HG02938 (cell line): ENCODE measurements around the gene B4GALNT1.
"Not testable (repeated sequence)": the region's sequence is repeated elsewhere in the genome, so short reads cannot be mapped to it uniquely, and the experiment has no call there.

Source experiments
- ATAC-seq: cut with Tn5 transposase; IDR thresholded peaks from one replicate; pipeline ENCODE4 v1.9.1; 2021; ENCODE audit warnings: mild to moderate bottlenecking, moderate library complexity; ENCODE audit not compliant: unreplicated experiment

Gene B4GALNT1

DNA sequence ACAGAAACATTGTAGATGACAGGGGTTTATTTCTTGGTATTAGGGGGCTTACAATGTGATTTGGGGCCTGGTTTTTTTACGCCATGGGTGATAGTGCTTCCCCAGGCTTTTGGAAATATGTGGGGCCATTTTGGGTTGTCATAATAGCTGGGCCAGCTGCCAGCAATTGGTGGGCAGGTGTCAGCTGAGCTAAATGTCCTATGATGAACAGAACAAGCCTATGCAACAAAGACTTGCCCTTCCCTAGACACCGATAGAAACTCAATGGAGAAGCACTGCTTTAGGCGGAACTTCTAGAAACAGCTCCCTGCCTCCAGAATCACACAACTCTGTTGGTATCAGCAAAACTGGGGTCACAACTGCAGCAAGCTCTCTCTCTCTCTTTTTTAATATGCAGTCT, 5.1 kb upstream of the B4GALNT1 start:
- no peak for ATAC-seq

DNA sequence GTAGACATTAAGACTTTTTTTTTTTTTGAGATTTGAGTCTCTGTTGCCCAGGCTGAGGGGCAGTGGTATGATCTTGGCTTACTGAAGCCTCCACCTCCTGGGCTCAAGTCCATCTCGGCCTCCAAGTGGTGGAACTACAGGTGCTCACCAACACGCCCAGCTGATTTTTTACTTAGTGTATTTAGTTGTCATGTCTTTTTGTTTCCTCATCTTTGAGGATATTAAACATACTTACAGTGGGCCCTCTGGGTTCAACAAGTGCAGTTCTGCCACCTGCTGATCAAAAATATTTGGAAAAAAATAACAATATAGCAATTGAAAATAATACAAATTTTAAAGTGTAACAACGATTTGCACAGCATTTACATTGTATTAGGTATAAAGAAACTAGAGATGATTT, 4.4 kb upstream of the B4GALNT1 start:
- ATAC-seq: no peak

GRCh38 chr12:57636731-57637130, 3.7 kb upstream of the B4GALNT1 start:
- not testable (repeated sequence) for ATAC-seq

GRCh38 chr12:57632073-57632957, 686 bp downstream of the B4GALNT1 start:
- ATAC-seq: no peak

- ATAC-seq: no peak
Observed at GRCh38 chr12:57631566-57632072, 1.4 kb downstream of the B4GALNT1 start.

DNA sequence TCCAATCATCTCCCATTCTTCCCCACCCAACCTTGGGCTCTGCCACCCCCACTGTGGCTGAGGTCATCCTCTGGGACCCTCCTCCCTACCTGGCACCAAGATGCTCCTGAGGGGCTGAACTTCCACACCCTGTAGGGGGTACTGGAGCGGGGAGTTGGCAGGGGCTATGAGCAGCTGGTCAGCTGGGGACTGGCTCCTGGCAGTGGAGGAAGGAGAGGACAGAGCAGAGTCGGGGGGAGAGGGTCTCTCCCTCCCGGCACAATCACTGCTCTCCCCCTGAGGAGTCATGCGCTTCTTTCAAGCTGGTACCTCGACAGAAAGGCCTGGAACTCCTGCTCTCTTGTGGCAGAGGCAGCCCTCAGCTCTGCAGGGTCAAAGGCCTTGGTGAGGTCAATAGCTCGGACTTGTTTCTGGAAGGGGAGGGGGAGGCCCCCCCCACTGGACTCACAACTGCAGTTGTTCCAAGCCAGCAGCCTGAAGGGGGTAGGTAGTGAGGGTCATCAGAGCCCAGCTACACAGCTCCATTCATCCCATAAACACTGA, 2.0 kb downstream of the B4GALNT1 start:
- ATAC-seq: no peak

DNA sequence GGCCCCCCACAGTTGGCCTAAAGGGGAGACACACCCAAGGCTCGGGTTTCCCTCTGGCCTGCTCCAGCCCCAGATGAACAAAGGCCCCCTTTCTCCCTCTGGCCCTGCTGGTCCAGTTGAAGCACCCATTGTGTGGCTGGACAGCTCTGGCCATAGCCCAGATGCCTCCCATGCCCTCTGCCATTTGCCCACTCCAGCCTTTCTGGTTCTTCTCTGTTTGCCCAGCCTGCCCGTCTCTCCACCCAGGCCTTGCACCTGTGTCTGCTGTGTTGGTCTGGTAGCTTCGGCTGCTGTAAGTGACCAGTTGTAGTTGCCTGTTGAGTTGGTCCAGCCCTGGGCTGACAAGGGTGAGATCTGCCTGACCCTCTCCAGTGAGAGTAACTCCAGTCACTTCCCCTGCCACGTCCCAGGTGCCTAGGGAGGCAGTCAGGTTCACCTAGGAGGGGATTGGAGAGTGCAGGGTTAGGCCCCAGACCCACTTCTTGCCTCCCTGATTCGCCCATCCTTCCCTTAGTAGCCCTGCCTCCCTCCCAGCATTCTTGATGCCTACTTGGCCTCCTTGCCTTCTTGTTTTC, 3.0 kb downstream of the B4GALNT1 start:
- no peak for ATAC-seq

DNA sequence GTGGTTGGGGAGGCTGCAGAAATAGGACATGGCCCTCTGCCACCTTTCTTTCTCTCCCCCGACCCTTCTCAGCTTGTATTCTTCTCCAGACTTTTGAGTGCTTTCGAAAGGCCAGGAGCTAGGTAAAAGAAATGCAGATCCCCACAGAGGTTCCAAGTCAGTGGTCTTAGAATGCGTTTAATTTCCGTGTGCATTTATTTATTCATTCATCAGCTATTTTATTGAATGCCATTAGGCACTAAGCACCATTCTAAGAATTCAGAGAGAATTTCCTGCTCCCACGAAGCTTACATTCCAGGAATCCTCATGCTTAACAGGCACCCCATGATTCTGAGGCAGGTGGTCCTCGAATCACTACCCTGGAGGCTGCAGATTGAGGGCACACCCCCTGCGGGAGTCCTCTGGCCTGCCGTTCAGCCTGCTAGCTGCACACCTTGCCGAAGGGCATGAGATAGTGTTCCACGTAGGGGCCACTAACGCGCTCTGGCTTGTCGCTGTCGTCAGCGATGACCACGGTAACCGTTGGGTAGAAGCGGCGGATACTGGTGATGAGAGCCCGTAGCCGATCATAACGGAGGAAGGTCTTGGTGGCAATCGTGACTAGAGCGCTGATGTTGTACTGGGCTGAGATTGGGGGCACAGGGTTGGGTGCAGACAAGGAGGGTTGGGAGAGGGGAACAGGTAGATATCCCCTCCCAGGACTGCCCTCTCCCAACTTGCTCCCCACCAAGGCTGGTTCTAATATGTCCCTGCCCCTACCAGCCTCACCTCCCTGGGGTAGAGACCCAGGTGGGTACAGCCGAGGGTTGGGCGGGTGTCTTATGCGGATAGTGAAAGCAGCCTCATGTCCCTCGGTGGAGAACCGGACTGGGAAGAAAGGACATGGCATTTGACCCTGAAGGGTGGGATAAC, 4.5 kb downstream of the B4GALNT1 start:
- no peak for ATAC-seq

DNA sequence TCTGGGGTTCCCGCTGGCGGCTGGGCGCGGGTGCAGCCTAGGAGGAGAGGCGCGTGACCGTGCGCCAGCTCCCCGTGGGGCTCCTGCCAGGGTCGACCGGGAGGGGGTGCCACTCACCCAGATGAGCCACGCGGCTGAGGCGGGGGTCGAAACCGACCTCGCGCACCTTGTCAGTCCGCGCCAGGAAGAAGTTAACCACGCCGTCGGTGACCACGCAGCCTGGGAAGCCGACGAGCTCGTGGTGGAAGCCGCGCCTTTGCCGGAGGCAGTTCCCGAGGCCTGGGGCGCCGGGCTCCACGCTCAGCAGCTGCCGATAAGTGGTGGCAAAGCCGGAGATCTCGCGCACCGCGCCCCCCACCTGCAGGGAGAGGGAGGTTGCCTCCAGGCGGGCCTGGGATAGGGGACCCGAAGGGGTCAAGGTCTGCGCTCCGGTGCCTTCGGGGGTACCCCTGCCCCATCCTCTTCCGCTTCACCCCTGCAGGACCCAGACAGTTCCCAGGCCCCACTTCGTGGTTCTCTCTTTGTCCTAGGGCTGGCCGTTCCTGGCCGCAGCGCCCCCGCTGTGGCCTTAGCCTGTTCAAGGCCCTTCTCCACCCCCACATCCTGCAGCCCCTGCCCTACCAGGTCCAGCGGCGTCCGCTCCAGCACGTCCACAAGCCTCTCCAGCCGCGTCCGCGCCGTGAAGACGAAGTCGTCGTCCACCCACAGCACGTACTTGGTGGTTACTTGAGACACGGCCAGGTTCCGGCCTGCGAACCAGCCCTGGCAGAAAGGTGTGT, 5.3 kb downstream of the B4GALNT1 start:
- ATAC-seq: no peak

DNA sequence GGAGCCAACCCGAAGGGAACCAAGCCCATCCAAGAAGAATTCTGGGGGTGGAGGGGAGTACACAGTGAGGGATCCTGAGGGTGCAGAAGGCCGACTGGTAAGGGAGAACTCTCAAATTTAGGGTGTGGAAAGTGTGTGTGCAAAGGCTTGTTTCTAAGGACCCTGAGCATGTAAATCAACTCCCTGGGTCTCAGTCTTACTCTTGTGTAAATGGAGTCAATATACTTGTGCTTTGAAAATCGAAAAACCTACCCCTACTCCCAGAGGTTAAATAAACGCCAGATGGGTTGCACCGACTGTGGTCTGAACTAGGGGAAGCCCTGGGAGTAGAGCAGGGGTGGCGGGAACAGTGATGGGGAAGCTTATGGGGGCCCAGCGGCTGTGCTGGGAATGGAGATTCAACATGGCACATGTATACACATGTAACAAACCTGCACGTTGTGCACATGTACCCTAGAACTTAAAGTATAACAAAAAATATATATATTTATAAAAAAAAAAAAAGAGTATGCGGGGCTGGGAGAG, 6.0 kb downstream of the B4GALNT1 start:
- ATAC-seq: no peak

DNA sequence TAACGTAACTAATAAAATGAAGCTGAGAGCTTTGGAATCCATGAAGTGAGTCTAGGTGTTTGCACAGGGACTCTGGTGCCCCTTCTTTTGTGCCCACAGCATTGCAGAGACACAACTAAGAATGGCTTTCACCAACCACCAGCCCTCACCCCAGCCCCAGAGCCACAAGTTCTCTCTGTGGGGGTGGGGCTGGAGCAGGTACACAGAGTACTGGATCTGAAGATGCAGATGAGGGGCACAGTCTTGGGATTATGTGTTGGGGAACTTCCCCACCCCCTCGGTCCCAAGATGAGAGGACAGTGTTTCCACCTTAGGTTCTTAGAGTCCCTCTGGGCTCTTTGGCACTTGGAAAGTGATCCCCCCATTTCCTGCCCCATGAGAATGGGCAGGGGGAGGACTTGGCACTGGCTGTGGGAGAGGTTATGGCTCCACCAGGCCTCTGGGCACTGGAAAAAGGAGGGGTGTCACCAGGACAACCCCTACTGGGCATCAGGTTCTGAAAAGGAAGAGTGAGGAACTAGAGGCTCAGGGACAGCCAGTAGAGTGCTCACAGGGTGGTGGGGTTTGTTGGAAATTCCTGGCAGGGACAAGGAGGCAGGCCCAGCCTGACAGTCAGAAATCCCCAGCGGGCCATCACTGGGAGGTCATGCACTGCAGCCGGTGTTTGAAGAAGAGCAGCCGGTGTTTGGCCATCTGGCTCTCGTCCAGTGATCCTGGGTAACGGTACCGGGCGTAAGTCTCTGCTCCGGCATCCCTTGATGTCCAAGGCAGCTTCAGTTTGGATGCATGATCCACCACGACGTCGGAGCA, 6.7 kb downstream of the B4GALNT1 start:
- no peak for ATAC-seq

- ATAC-seq: no peak
Observed at GRCh38 chr12:57625261-57626032, 7.6 kb downstream of the B4GALNT1 start.

GRCh38 chr12:57624441-57625220, 8.4 kb downstream of the B4GALNT1 start:
- ATAC-seq: no peak

- no peak for ATAC-seq
Observed at GRCh38 chr12:57623811-57624390, 9.1 kb downstream of the B4GALNT1 start.

- no peak for ATAC-seq
Observed at GRCh38 chr12:57623385-57623784, 9.6 kb downstream of the B4GALNT1 start.

- no peak for ATAC-seq
Observed at GRCh38 chr12:57622293-57623245, 10.4 kb downstream of the B4GALNT1 start.
